ENCODE measurements around the gene NME7.
"Not testable (repeated sequence)": the region's sequence is repeated elsewhere in the genome, so short reads cannot be mapped to it uniquely, and the experiment has no call there.

The NME7 gene

GRCh38 chr1:169133228-169133576, 234.4 kb downstream of the NME7 start:
- no peak for TF ChIP-seq CTCF (IDR thresholded peaks at IDR 0.05; ENCODE audit: low read depth, low read length)
- DNase-seq (ENCODE audit: extremely low read depth, low read depth): no peak

- no peak for DNase-seq (ENCODE audit: extremely low read depth, low read depth)
- no peak for TF ChIP-seq CTCF (IDR thresholded peaks at IDR 0.05; ENCODE audit: low read depth, low read length)
These were observed 234.9 kb downstream of the NME7 start for GRCh38 chr1:169132512-169133227.

GRCh38 chr1:169130683-169131082, 236.9 kb downstream of the NME7 start:
- DNase-seq (ENCODE audit: extremely low read depth, low read depth): no peak
- no peak for TF ChIP-seq CTCF (IDR thresholded peaks at IDR 0.05; ENCODE audit: low read depth, low read length)

- TF ChIP-seq CTCF (IDR thresholded peaks at IDR 0.05; ENCODE audit: low read depth, low read length): no peak
- no peak for DNase-seq (ENCODE audit: extremely low read depth, low read depth)
These were observed 238.3 kb downstream of the NME7 start for GRCh38 chr1:169129109-169129784.

- no peak for DNase-seq (ENCODE audit: extremely low read depth, low read depth)
- TF ChIP-seq CTCF (IDR thresholded peaks at IDR 0.05; ENCODE audit: low read depth, low read length): no peak
These were observed 239.0 kb downstream of the NME7 start for GRCh38 chr1:169128562-169128961.

- DNase-seq (ENCODE audit: extremely low read depth, low read depth): no peak
- TF ChIP-seq CTCF (IDR thresholded peaks at IDR 0.05; ENCODE audit: low read depth, low read length): no peak
These were observed 240.3 kb downstream of the NME7 start for GRCh38 chr1:169127305-169127704.

GRCh38 chr1:169126335-169126734, 241.3 kb downstream of the NME7 start:
- no peak for TF ChIP-seq CTCF (IDR thresholded peaks at IDR 0.05; ENCODE audit: low read depth, low read length)
- DNase-seq (ENCODE audit: extremely low read depth, low read depth): no peak

- not testable (repeated sequence) for DNase-seq (ENCODE audit: extremely low read depth, low read depth)
These were observed 242.0 kb downstream of the NME7 start for GRCh38 chr1:169125597-169125996.

Data from AG09319 (cell line).